ENCODE measurements around the gene PGGT1B. TPM values are rescaled to one million over a fixed set of nuclear protein-coding genes. Genes with fewer than 3 reads are reported as not detected.

Gene PGGT1B
- total RNA-seq: 23.2 TPM

DNA sequence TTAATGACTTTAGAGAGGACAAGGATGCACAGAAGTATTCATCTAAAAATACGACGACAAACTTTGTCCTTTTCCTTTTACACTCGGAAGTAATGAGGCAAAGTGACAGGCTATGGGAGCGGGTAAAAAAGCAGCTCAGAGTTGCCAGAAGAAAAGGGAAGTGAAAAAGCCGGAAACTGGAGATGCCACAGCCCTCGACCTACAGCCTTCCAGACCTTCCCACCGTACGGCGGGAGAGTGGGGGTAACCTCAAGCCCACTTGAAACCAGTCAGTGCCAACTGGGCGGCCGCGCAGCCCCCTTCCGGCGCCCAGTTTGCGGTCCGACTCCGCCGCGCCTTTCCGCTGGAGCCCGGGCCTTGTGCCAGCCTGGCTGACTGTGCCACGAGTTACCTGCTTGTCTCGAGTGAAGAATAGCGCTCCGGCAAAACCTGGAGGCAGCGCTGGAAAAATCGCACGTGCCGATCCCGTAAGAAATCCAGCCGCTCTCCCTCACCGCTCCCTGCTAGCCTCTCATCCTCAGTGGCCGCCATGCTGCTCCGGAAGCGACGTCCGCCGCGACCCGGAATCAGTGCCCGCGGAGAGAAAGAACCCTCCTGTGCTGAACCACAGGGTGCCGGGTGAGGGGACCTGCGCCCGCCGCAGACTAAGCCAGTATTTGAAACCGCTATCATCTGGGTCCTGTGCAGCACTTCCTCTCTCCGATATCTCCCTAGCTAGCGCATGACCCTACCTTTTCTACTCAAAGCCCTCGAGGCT is at the start of gene PGGT1B:
PGGT1B (minus strand) TSS at position 557 of the 757 bp plus-strand sequence; CDS start at position 531, 26 bp downstream.
- peak; percentile 99 for ATAC-seq
- DNase-seq (ENCODE audit: low spot score): peak; percentile 84

DNA sequence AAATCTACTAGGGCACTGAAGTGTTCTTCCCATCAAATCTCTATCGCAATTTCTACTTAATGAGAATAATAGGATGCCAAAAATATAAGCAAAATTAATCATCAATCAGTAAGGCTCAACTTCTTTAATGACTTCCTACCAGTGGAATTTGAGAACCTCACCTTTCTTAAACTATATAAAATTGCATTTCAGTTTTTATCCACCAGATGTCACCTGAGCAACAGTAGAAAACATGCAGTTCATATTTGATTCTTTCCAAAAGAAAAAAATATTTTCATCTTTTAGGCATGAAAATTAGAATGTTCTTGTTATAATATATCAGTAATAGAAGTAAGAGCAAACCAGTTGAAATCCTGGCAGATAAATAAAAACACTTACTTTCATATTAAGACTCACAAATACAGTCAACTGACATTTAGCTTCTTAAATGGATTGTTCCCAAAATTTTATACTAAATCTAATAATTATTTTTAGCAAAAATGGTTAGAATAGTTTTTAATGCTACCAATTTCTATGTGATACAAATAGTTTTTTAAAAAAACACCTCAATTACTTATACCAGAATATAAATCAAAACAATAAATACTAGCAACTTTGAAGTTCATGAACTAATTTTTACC is 47.2 kb upstream of the PGGT1B start:
- DNase-seq (ENCODE audit: low spot score): no peak
- peak; percentile 68 for ATAC-seq

DNA sequence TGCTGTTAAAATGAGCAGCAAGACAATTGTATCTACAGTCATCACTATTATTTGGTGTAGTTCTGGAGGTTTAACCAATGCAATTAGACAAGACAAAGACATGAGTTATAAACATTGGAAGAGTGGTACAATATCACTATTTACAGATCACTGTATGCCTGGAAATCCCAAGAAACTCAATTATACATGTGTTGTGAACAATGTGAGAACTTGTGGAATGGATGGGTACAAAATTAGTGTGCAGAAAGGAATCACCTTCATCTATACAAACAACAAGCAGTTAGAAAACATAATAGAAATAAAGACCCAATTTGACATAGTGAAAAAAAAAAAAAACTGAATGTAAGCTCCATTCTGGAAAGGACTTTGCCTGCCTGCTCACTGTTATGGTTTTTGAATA is 46.1 kb upstream of the PGGT1B start:
- ATAC-seq (no peak), DNase-seq (ENCODE audit: low spot score) (no peak)

DNA sequence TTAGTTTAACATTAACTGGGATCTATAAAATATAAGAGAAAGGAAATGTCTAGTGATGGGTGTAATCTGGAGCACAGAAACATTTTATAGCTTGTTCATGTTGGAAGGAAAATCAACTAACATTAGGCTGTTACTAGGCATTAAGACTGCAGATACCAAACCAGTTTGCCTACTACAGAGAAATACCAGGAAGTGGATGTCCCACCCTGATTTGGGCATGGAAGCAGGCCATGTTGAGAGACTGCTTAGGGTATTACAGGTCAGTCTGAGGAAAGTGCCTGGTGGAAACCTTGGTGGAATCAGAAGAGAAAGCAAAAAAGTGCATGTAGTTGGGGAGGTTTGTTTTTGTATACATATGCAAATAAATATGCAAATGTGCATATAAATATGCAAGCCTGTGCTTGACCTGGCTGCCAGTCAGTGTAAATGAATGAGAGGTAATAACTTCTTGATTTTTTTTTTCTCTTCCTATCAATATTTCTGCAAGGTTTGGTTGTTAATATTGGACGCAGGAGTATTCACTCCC is 43.4 kb upstream of the PGGT1B start:
- ATAC-seq (no peak), DNase-seq (ENCODE audit: low spot score) (no peak)

DNA sequence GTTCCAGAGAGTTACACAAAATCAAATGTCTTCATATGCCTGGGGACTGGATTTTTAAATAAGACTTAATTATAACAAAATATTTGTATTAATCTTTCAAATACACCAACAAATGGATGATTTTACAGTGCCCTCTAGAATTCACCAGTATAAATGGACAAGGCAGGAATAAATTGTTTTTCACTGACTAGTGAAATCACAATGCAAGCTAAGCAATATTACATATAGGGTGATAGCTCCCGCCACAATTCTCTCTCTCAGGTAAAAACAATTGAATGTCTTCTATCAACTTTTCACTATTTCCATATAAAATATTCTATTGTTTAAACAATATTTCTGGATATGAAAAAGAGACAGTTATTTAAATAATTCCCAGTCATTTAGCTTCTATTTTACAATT is 41.8 kb upstream of the PGGT1B start:
- ATAC-seq: no peak

DNA sequence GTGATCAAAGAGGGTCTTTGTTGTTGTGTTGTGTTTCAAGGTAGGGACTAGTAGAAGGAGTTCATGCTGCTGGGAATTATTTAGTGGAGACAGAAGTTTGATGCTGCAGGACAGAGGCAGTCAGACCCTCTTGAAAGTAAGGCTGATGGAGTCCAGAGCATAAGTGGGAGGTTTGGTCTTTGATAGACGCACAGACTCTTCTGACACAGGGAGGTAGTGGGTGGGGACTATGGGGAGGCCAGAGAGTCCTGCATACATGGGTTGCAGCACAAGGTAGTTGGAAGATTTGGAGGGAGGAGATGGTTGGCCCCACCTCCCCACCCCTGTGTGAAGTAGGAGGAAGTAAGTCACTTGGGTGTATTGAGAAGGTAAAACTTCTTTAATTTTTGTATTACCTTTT is 36.1 kb upstream of the PGGT1B start:
- ATAC-seq: no peak

More for the DNA sequence above, 41.8 kb upstream of the PGGT1B start:
- no peak for DNase-seq (ENCODE audit: low spot score)

DNA sequence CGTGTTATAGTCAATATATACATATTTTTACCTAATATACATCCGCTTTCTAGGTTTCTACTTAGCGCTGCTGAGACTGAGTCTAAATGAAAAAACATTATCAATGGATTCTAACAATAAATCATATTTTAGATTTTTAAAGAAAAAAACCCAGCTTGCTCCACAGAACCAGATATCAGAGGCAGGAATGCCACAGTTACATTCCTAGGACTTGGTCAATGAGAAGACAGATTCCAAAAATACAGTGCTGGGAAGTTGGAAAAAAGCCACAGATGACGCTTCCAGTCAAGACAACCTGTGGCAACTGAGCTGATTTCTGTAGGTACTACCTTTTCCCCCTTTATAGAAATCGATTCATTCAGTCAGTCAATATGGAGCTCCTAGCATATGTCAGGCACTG is 34.4 kb upstream of the PGGT1B start:
- ATAC-seq: no peak
- DNase-seq (ENCODE audit: low spot score): no peak

More for the DNA sequence above, 36.1 kb upstream of the PGGT1B start:
- DNase-seq (ENCODE audit: low spot score): no peak

GRCh38 chr5:115296124-115297022 is 33.7 kb upstream of the PGGT1B start, which contains the start of gene CCDC112:
Gene CCDC112, minus strand, starts transcription at chr5:115296654. Its CDS starts 111 bp downstream, at chr5:115296543.
- ATAC-seq: peak; percentile 92
- DNase-seq (ENCODE audit: low spot score): peak; percentile 73

DNA sequence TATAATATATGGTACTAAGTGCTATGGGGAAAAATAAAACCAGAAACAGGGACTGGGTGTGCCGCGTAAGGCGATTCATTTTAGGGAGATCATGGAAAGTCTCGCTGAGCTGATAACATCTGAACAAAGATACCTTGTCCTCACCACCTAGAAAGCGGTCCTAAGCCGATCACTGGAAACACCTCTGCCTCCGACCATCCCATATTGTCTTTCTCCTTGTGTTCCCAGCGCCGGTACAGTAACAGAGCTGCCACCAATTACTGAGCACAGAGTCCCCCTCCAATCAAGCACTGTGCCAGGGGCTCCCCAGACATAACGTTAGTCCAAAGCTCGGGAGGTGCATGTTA is 33.1 kb upstream of the PGGT1B start:
- ATAC-seq (peak; percentile 11), DNase-seq (ENCODE audit: low spot score) (no peak)

DNA sequence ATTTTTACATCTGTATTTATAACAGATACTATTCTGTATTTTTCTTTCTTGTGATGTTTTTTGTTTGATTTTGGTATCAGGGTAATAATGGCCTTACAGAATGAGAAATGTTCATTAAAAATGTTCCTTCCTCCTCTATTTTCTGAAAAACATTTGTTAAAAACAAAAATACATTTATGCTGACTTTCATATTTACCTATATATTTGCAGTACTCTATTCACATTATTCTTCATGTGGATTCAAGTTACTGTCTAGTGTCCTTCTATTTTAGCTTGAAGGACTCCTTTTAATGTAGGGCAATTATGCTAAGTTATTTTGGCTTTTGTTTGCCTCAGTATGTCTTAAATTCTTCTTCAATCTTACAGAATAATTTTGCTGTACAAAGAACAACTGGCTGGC is 28.7 kb upstream of the PGGT1B start:
- DNase-seq (ENCODE audit: low spot score) (no peak), ATAC-seq (no peak)

GRCh38 chr5:115289104-115289503 is 26.4 kb upstream of the PGGT1B start:
- no peak for ATAC-seq
- DNase-seq (ENCODE audit: low spot score): no peak

DNA sequence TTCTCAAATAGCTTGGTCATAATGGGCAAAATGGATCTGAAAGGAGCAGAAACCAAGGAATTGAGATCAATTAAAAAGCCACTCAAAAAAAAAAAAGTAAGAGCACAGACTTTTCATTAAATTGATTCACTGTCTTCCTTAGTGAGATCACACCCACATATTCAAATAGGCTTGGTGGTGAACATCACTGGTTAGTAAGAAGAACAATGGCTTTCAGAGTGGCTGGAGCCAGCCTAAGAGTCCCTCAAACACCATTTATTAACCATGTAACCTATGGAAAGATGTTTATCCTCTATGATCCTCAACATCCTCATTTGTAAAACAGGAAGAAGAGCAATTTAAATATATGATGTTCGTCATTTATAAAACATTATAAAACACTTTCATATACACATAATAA is 21.3 kb upstream of the PGGT1B start:
- no peak for ATAC-seq
- no peak for DNase-seq (ENCODE audit: low spot score)

DNA sequence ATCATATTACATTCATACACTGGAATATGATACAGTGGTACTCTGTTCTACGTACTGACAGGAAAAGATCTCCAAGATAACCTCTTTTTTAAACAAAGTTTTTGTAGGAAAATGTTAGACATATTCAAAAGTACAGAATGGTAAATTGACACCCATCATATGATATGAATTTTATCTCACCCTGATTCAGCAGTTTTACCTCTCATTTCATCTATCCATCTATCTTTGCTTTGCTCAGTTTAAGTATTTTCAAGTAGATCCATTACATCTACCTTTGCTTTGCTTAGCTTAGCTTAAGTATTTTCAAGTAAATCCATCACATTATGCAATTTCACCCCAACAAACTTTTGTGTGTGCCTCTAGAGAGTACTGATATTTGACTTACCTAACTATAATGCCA is 19.5 kb upstream of the PGGT1B start:
- DNase-seq (ENCODE audit: low spot score) (no peak), ATAC-seq (no peak)

DNA sequence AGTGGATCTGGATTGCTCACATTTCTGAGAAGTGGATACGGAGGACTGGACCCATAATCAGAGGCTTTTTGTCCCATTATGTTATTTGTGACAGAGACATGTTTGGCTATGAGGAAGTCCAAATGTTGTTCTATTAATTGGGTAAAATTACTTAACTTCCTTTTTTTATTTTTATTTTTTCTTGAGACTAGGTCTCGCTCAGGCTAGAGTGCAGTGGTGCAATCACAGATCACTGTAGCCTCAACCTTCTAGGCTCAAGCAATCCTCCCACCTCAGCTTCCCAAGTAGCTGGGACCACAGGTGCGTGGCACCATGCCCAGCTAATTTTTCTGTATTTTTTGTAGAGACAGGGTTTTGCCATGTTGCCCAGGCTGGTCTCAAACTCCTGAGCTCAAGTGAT is 11.9 kb upstream of the PGGT1B start:
- no peak for DNase-seq (ENCODE audit: low spot score)
- ATAC-seq: no peak

- DNase-seq (ENCODE audit: low spot score): no peak
- no peak for ATAC-seq
Measured at GRCh38 chr5:115272297-115272958, 9.8 kb upstream of the PGGT1B start.

GRCh38 chr5:115271295-115272050 is 8.8 kb upstream of the PGGT1B start:
- no peak for DNase-seq (ENCODE audit: low spot score)
- no peak for ATAC-seq

- no peak for DNase-seq (ENCODE audit: low spot score)
- no peak for ATAC-seq
Measured at GRCh38 chr5:115267617-115268016, 4.9 kb upstream of the PGGT1B start.

GRCh38 chr5:115265220-115265619 is 2.5 kb upstream of the PGGT1B start:
- DNase-seq (ENCODE audit: low spot score) (no peak), ATAC-seq (no peak)

GRCh38 chr5:115264786-115265185 is 2.1 kb upstream of the PGGT1B start:
- DNase-seq (ENCODE audit: low spot score) (no peak), ATAC-seq (no peak)

DNA sequence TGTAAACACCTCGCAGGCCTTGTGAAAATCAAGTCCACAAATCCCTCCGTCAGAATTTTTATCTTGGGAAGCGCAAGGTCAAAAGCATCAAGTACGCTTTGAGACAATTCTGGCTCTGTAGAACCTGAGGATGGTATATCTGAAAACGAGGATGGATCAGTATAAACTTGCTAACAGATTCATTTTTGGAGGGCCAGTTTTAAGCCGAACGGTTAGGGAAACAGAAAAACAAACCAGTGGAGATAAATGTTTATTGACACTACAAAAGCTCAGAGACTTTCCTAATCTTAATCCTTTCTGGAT is 352 bp upstream of the PGGT1B start:
- no peak for ATAC-seq

More for the DNA sequence above, 352 bp upstream of the PGGT1B start:
- no peak for DNase-seq (ENCODE audit: low spot score)

All from left lobe of liver (tissue), 2 donors.